HG03457 (cell line): Measurements from ENCODE around the gene SPTLC2.

Experiments
- ATAC-seq: cut with Tn5 transposase; IDR thresholded peaks from one replicate; pipeline ENCODE4 v1.9.1; 2021; ENCODE audit warnings: moderate number of reproducible peaks; ENCODE audit not compliant: unreplicated experiment

The SPTLC2 gene

DNA sequence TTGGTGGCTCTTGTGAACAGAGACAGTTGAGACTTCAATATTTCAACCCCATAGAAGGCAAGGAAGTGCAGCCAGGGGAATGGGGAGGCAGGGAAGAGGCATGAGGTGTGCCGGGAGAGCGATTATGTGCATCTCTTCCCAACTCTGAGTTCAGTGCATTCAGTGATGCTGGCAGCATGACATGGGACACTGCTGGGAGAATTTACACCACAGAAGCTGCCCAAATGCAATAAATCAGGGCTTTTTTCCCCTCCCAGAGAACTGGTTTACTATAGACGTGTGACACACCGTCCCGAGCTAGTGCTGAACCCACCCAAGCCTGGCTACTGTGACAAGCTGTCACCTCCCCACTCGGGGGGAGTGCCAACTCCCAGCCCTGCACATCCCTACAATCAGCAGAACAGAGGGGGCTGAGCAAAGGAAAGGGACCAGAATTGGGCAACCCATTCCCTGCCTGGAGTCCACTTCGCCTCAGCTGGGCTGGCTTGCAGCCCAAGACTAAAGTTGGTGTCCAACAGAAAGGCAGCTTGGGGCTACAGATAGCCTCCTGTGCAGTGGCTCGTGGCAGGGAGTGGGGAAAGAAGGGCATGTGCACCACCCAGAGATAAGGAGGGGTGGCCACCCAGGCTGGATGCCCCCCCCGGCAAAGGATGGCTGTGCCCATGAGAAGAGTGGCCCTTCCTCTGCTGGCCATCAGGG lies 141.8 kb downstream of the SPTLC2 start:
- no peak for ATAC-seq

DNA sequence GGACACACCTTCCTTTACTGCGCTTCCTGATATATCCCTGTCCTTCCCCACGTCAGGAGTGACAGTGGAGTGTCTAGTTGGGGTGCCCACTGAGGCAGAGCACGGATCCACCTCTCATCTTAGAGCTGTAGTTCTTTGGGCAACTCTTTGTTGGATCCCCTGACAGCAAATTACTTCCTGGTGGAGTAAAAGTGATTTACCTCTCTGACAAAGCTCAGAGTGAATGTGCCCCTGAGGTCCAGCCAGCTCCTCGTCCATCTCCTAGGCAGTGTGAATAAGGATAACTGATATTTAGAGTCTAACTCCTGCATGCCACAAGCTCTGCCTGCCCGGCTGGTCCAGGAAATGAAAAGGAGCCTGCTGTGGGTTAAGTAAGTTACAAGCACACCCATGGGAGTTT lies 142.5 kb downstream of the SPTLC2 start:
- ATAC-seq = no peak

DNA sequence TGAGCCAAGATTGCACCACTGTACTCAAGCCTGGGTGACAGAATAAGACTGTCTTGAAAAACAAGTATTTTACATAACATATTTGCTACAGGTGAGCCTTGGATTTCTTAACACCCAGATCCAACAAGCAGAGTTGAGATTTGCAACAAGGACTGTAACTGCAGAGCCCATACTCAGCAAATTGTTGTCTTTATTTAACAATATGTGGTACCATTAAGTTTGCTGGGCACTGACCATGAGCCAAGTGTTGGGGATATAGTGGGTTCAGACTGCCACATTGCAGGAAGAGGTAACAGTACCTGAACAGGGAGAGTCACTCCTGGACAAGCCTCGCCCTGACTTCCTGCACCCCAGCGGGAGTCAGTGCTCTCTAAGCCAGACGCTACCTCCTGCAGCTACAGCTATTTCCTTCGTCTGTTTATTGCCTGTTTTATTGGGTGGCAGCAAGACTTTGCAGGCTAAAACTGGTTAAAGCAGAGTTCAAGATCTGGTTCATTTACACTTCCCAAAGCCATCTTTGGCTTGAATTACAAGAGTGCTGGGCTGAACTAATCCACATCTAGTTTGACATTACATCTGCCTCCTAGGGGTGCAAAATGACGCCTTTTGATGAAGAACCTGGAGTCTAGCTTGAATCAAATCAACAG lies 146.1 kb downstream of the SPTLC2 start:
- ATAC-seq = no peak

DNA sequence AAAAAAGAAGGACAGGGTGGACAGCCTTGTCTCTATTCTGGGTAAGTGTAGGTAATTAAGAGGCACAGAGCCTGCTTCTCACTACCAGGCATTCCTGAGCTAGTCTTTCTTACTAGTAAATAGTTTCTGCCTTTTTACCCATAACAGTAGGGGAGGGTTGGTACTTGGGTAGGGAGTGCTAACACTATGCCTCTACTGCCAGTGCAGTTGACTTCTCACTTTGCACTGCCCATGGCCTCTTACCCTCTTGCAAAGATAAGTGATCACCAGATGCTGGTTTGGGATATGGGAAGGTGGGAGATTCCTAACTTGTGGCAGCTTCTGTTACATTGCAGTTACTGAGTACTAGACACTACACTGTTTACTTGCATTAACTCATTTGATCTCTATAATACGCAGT lies 146.9 kb downstream of the SPTLC2 start:
- ATAC-seq = no peak

- no peak for ATAC-seq
These were observed 147.4 kb downstream of the SPTLC2 start for GRCh38 chr14:77469067-77469505.

GRCh38 chr14:77467801-77468200 lies 148.6 kb downstream of the SPTLC2 start:
- ATAC-seq = no peak

DNA sequence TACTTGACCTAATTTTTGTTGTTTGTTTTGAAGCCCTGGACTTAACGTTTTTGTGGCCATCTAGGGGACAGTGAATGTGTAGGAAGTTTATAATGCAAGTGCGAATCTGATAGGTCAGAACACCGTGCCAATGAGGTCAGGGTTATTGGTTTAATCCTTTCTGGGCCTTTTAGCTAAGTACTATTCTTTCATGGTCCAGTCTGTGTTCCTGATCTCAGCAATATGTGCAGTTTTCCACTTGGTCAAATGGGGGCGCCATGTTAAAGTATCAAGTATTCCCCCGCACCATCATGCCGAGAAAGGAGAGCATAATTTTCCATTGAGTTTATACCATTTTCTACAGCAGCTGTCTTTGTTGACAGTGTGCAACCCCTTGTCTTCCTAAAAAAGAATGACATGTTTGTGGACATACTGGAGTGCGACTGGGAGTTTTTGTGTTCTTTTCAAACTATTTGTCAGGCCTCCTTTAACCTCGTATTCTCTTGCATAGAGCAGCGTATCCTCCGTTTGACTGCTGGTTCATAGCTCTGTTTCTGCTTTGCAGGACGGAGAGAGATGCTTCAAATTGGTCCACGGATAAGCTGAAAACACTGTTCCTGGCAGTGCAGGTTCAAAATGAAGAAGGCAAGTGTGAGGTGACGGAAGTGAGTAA lies 157.2 kb downstream of the SPTLC2 start:
- no peak for ATAC-seq

DNA sequence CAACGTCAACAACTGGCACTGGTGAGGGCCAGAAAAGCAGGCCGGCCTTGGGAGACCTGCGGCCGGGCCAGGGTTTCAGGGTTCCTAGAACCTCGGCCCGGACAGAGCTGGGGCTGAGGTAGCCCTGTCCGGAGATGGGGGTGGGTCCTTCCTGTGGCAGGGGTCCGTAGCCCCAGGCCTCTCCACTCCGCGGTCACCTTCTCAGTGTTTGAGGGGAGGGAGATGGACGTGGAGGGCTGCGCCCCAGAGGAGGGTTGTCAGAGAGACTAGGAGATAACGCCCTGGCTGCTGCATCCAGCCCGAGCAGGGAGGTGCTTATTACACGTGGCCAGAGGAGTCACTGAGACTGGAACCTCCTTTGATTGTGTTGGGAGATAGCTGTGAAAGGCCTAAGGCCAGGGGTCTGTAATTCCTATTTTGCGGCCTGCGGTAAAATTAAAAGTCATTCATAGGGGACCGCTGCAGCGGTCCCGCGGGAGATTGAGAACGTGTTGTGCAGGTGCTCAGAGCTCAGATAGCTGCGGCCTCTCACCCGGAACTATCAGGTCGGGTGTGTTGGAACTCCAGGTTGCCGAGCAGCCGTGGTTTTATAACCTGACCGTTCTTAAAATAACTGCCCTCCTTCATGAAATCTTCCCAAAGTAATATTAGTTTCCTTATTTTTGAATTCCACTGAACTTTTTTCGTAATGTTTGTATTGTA lies 158.0 kb downstream of the SPTLC2 start:
- ATAC-seq = peak; percentile 6

DNA sequence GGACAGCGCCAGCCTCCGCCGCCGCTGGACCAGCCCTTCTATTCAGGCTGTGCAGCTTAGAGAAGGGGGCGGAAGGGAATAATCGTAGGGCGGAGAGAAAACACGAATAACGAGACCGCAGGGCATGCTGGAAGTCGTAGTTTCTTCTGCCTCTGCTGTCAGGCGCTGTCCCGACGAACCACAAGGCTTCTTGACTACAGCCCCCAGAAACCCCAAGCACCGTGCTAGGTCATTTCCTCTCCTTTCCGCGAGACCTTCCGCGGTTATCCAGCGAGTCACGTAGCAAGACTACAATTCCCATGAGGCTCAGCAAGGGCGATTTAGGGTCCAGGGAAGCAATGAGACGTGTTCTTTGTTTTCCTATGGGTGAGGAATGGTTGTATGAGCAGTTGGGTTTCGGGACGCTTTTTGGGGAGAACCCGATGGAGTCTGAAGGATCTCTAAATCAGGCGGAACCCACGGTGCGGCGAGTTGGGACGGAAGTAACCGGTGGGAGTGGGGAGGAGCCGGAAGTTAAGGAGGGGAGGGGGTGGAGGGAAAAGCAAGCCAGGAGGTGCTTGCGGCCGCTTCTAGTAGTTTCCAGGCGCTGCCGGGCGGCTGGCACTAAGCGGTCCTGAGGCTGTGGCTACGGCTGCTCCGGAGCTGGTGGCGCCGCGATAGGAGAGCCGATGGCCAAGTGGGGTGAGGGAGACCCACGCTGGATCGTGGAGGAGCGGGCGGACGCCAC lies 158.8 kb downstream of the SPTLC2 start, which contains the start of the genes AHSA1 and VIPAS39:
TSS of gene AHSA1 (plus strand) at position 572 of the 727 bp plus-strand sequence. CDS start at position 669, 97 bp downstream.
TSS of gene VIPAS39 (minus strand) at position 80 of the 727 bp plus-strand sequence. CDS start 3,499 bp downstream, outside the sequence.
- peak; percentile 87 for ATAC-seq

DNA sequence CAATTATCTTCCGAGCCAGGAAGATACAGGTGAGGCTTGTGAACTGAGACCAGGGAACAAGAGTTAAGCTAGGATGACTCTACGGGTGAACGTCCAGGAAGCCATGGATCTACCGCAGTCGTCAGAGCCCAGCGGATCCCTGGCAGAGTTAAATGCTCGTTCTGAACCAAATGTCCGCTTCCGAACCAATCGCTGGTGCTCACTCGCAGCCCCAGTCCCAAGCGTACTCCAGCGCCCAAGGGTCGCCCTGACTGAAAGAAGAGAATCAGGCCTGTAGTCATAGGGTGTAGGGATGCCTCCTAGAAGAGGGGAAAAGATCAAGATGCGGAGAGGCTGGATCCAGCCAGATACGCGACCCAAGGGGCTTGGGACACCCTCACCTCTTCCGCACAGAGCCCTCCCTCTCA lies 159.3 kb downstream of the SPTLC2 start:
- peak; percentile 1 for ATAC-seq
